DLD1 (cell line): ENCODE measurements around the gene PSTPIP1.

Experiments used
- in situ Hi-C: cut with HindIII; loops from 2 replicates; pipeline ENCODE4 v1.10.0; 2017; ENCODE audit warnings: low sequenced_read_pairs

PSTPIP1 gene

DNA sequence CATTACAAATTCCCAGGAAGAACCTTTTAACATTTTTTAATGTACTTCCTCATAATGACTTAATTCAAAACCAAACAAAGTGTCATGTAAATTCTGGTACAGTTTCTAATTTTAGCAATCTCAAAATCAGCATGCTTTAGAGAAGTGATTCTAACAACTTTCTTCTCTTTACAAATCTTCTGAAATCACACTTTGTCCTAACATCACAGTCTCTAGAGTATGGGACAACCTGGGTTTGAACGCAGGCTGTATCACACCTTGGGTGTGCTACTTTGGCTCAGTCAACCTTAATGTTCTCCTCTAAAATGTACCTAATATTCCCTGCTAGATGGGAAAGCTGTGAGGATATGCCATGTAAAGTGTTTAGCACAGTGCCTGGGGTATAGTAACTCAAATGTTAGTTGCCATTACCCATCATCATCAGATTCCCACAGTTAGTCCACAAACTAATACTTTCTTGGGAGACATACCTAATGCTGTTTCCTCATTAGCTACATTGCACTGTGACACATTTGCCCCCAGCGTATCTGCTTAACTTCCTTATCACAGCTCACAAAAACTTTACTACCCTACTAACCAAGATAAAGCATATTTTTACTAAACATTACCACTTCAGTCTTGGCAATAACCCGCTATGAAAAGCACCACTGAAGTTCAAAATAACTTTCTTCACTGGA lies 72.9 kb downstream of the PSTPIP1 start:
- in situ Hi-C loops: no loop called here

GRCh38 chr15:77068633-77069032 lies 73.7 kb downstream of the PSTPIP1 start:
- in situ Hi-C loops: no loop called here

- in situ Hi-C loops: no loop called here
Measured at GRCh38 chr15:77069521-77070121, 74.7 kb downstream of the PSTPIP1 start.

DNA sequence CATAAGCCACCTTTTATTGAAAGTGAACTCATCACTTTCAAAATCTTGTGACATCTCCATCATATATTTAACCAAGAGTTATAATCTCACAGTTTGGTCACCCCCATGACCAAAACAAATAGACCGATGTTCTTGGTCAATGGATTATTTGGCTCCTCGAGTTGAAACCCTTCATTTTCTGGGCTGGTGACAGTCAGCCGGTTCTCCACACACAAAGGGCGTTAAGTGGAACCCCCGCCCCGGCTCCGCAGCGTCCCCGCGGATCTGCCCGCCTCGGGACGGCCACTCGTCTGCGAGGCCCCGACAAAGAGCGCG lies 75.2 kb downstream of the PSTPIP1 start:
- in situ Hi-C loops: no loop called here

DNA sequence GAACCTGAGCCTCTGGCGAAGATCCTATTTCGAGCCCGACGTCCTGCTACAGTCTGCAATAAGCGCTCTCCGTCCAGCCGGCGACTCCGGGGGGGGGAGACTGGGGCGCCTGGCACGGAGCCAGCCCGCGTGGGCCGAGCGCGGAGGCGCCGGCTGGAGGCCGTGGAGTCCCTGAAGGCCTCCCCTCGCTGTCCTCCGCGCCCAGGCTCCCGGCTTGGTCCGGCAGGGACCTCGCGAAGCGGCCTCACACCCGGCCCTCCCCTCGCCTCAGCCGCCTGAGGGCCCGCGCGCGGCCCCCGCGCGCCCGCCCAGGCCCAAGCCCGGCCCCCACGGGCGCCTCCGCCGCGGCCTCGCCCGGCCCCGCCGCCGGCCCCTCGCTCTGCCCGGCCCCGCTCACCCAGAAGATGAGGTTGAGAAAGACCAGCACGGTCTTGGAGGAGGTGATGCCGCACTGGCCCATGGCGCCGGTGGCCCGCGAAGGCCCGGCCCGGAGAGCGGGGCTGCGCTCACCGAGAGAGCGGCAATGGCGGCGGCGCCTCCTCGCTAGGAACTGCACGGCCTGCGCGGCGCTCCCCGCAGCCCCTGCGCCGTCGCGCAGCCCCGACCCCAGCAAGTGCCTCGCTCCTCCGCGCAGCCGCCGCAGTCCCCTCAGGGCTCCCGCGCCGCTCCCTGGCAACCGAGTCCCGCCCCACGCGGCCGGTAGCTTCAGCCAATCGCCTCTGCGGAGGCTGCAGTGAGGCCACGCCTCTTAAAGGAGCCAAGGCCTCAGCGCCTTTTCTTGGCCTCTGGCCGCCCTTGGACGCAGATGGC lies 75.8 kb downstream of the PSTPIP1 start, which contains the start of gene TSPAN3:
Gene TSPAN3, minus strand, starts transcription at position 615 of the 810 bp plus-strand sequence. Its CDS starts 155 bp downstream, at position 460.
- in situ Hi-C loops: no loop called here

GRCh38 chr15:77071305-77072223 lies 76.6 kb downstream of the PSTPIP1 start:
- in situ Hi-C loops: no loop called here

DNA sequence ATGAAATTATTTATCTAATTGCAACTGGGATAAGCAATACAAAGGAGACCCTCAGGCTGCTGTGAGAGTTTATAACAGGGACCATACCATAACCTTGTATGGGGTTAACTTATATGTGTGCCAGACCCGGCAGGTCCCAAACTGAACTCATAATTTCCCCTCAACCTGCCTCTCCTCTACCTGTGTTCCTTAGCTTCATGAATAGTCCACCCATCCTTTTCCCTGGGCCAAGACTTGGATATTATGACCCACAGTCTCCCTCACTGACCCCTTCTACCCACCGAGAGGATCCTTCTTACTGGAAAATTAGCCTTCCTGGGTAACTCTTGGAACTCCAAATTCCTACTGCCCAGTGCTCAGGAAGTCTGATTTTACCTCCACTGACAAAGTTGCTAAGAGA lies 79.4 kb downstream of the PSTPIP1 start:
- in situ Hi-C loops: no loop called here

DNA sequence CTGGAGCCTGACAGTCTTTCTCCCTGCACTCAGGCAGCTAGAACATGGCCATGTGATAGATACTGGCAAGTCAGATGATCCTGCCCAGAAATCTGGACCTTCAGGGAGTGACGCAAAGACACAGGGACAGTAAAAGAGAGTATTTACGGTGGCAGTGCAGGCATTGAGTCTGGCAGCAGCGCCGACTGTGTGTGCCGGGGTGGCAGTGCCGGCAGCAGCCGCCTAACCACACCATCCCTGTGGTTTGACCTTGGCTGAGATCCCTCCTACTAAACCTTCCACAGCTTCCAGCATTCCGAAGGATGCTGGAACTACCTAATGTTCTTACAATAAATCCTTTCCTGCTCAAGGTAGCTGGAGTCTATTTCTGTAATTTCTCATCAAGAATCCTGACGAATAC lies 80.6 kb downstream of the PSTPIP1 start:
- in situ Hi-C loops: no loop called here

DNA sequence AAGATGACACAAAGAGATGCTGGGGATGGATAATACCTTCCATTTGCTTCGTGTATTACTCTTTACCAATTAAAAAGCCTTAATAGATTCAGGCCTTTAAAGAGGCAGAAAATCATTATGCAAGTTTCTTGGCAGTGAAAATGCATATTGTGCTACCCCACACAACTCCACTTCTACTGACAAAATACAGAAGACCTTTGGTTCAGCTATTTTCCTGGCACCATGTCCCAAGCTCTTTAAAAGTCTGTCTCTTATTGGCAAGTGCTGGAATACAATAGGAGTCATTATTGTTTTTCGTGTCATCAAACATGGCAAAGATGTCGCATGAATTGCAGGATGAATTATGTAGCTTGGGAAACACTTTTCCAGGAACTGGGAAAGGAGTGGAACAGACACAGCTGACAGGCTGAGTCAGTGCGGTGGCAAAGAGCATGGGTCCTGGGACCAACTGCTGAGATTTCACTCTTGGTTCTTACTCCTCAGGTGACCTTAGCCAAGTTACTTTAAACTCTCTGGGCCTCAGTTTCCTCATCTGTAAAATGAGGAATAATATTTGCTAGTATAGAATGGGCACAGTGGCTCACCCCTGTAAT lies 81.5 kb downstream of the PSTPIP1 start:
- in situ Hi-C loops: no loop called here

GRCh38 chr15:77081971-77082370 lies 87.0 kb downstream of the PSTPIP1 start:
- in situ Hi-C loops: no loop called here

- in situ Hi-C loops: no loop called here
Measured at GRCh38 chr15:77083381-77084160, 88.6 kb downstream of the PSTPIP1 start.

- in situ Hi-C loops: no loop called here
Measured at GRCh38 chr15:77084436-77084835, 89.5 kb downstream of the PSTPIP1 start.

- in situ Hi-C loops: no loop called here
Measured at GRCh38 chr15:77085297-77085696, 90.4 kb downstream of the PSTPIP1 start.
